Muscle layer of duodenum (tissue), 2 donors: ENCODE measurements around the gene LNPEP.
"Not testable (repeated sequence)": the region's sequence is repeated elsewhere in the genome, so short reads cannot be mapped to it uniquely, and the experiment has no call there.

Experiments
- H3K27ac ChIP-seq: one replicate; pipeline ENCODE4 v1.7.0; 2013; ENCODE audit warnings: mild to moderate bottlenecking, low read length
- H3K27me3 ChIP-seq: one replicate; pipeline ENCODE4 v1.7.0; 2013; ENCODE audit warnings: low read depth, mild to moderate bottlenecking, control low read depth, low read length
- H3K36me3 ChIP-seq, 2 donors: one replicate each; pipeline ENCODE4 v1.7.0; 2013; ENCODE audit warnings: low read length in 2 of 2, control low read depth in 1 of 2, mild to moderate bottlenecking in 1 of 2; ENCODE audit not compliant: insufficient read depth in 2 of 2, control insufficient read depth in 1 of 2
- H3K4me1 ChIP-seq, 2 donors: one replicate each; pipeline ENCODE4 v1.7.0; 2013; ENCODE audit warnings: low read length in 2 of 2, mild to moderate bottlenecking in 2 of 2, control low read depth in 1 of 2, moderate library complexity in 1 of 2; ENCODE audit not compliant: insufficient read depth in 2 of 2, control insufficient read depth in 1 of 2
- H3K4me3 ChIP-seq, 2 donors: one replicate each; pipeline ENCODE4 v1.7.0; 2013; ENCODE audit warnings: low read length in 2 of 2, low read depth in 1 of 2, mild to moderate bottlenecking in 1 of 2
- H3K9me3 ChIP-seq, 2 donors: one replicate each; pipeline ENCODE4 v1.7.0; 2013; ENCODE audit warnings: low read length in 2 of 2, control low read depth in 1 of 2, mild to moderate bottlenecking in 1 of 2; ENCODE audit not compliant: control insufficient read depth in 1 of 2
- donor health status: healthy.

LNPEP gene

DNA sequence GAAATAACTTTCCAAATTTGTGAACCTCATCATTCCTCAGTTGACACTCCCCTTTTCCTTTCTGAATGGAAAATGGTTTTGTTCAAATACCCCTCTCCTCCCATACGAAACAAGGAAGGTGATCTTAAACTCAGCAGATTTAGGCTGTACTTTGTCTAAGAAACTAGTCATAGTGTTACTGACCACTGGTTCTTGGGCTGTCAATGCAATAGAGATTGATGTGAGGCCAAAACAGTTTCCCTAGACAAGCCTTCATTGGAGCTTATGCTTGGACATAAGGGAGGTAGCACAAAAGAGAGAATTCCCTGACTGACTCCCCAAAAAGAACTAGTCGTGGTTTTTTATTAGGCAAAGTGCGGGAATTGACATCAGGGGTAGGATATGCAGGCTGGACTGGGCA lies 5.3 kb upstream of the LNPEP start:
- H3K4me1 ChIP-seq = peaks cover 5 to 21% of the 10 kb centered on the region in 2 donors
- H3K9me3 ChIP-seq = no peaks in the 10 kb centered on the region
- H3K4me3 ChIP-seq = no peak overlapping the region
- no peaks in the 10 kb centered on the region for H3K27me3 ChIP-seq
- H3K36me3 ChIP-seq = peaks cover 0 to 6% of the 10 kb centered on the region in 2 donors
- no peak overlapping the region for H3K27ac ChIP-seq

GRCh38 chr5:96931037-96931436 lies 4.8 kb upstream of the LNPEP start:
- H3K9me3 ChIP-seq, H3K27ac ChIP-seq, H3K27me3 ChIP-seq, H3K36me3 ChIP-seq, H3K4me3 ChIP-seq: not testable (repeated sequence)
- H3K4me1 ChIP-seq = peaks cover 5 to 21% of the 10 kb centered on the region in 2 donors

- H3K4me3 ChIP-seq = no peak overlapping the region
- H3K27me3 ChIP-seq = no peaks in the 10 kb centered on the region
- H3K36me3 ChIP-seq = peaks cover 0 to 10% of the 10 kb centered on the region in 2 donors
- peaks cover 5 to 21% of the 10 kb centered on the region in 2 donors for H3K4me1 ChIP-seq
- no peaks in the 10 kb centered on the region for H3K9me3 ChIP-seq
- no peak overlapping the region for H3K27ac ChIP-seq
Measured at GRCh38 chr5:96931605-96932004, 4.3 kb upstream of the LNPEP start.

- H3K36me3 ChIP-seq = peaks cover 0 to 10% of the 10 kb centered on the region in 2 donors
- H3K9me3 ChIP-seq = no peaks in the 10 kb centered on the region
- H3K27me3 ChIP-seq = no peaks in the 10 kb centered on the region
- peaks cover 5 to 21% of the 10 kb centered on the region in 2 donors for H3K4me1 ChIP-seq
- H3K27ac ChIP-seq = peak overlapping the region; percentile 24
- H3K4me3 ChIP-seq = no peak overlapping the region
Measured at GRCh38 chr5:96932026-96932425, 3.9 kb upstream of the LNPEP start.

GRCh38 chr5:96933764-96934707 lies 1.8 kb upstream of the LNPEP start:
- Histone ChIP-seq H3K36me3 (peaks cover 0 to 10% of the 10 kb centered on the region in 2 donors), H3K9me3 (no peaks in the 10 kb centered on the region), H3K4me3 (peak overlapping the region; percentile 93), H3K27me3 (no peaks in the 10 kb centered on the region), H3K4me1 (peaks cover 17 to 39% of the 10 kb centered on the region in 2 donors), H3K27ac (peak overlapping the region; percentile 92)

DNA sequence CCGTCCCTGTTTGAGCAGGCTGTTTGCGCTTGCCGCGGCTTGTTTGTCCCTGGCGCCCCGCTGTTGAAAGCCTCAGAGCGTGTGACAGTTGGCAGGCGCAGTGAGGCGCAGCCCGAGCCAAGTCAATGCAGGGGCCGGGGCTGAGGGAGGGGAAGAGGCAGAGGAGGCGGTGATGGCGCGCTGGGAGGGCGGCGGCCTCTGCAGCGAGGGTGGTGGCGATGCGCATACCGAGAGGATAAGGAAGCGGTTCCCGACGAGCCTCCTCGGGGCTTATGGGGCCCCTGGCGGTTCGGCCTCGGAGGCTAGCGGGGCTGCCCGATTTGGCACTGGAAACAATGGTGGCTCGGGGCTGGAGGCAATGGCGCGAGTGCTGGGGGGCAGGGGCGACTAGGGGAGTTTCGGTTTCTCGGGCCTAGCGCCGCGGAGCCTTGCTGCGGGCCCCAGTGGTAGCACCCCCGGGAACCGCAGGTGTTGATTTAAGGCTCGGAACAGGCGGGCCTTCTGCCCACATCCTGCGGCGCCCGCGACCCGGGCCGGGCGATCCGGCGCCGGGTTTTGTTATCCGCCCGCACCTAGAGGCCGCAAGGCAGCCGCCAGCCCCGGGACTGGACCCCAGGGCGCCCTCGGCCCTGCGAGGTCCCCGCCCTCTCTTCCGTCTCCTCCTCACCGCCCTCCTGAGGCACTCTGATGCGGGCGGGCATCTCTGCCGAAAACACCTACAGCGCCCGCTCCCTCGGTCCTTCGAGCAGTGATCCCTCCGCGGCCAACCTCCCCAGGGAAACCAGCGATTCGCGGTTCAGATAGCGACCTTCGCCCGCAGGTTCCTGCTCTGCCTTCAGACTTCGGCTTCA lies 947 bp upstream of the LNPEP start:
- Histone ChIP-seq H3K36me3 (peaks cover 0 to 10% of the 10 kb centered on the region in 2 donors), H3K27me3 (no peaks in the 10 kb centered on the region), H3K9me3 (no peaks in the 10 kb centered on the region), H3K27ac (peak overlapping the region; percentile 96), H3K4me3 (peak overlapping the region; percentile 93), H3K4me1 (peaks cover 17 to 40% of the 10 kb centered on the region in 2 donors)

DNA sequence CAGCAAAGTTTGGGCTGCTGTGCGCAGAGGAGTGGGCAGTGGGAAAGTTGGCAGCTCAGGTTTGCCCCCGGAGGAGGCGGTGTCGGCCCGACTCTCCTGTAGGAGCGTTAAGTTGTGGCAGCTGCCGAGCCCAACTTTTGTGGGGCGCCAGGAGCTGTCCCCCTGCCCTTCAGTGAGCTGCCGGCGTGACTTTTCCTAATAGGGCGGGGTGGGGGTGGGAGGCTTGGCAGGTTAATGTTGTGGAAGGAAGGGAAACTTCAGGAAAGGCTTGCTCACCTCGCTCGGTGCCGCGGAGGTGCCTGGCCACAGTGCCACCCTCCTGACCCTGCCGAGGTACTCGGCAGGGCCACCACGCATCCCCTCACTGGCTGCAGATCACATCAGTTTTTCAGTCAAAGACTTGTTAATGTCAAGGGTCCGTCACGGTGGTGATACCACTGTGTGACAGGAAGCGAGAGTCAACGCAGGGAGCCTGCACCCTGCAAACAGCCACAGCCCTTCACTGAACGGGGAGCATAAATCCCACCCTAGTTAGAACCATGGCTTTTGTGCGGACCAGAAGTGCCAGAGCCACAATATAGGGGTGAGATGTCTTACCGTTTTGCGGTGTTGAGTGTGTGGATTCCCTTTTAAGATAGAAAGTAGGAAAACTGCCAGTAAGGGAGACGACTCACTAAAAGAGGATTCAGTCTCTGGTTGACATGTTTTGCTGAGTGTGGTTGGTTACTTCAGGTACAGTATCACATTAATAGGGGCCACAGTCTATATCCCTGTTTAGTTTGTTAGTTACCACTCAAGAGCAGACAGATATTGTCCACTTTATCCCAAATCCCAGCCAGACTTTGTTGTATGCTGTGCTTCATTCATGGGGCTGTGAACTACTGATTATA lies 796 bp downstream of the LNPEP start:
- Histone ChIP-seq H3K36me3 (peaks cover 0 to 10% of the 10 kb centered on the region in 2 donors), H3K9me3 (no peaks in the 10 kb centered on the region), H3K27ac (peak overlapping the region; percentile 96), H3K27me3 (no peaks in the 10 kb centered on the region), H3K4me1 (peaks cover 17 to 40% of the 10 kb centered on the region in 2 donors), H3K4me3 (peak overlapping the region; percentile 93)

- peaks cover 0 to 3% of the 10 kb centered on the region in 2 donors for H3K36me3 ChIP-seq
- no peaks in the 10 kb centered on the region for H3K27me3 ChIP-seq
- H3K4me1 ChIP-seq = peaks cover 12 to 19% of the 10 kb centered on the region in 2 donors
- no peaks in the 10 kb centered on the region for H3K9me3 ChIP-seq
- no peak overlapping the region for H3K4me3 ChIP-seq
- H3K27ac ChIP-seq = no peak overlapping the region
Measured at GRCh38 chr5:96940586-96940985, 4.7 kb downstream of the LNPEP start.

DNA sequence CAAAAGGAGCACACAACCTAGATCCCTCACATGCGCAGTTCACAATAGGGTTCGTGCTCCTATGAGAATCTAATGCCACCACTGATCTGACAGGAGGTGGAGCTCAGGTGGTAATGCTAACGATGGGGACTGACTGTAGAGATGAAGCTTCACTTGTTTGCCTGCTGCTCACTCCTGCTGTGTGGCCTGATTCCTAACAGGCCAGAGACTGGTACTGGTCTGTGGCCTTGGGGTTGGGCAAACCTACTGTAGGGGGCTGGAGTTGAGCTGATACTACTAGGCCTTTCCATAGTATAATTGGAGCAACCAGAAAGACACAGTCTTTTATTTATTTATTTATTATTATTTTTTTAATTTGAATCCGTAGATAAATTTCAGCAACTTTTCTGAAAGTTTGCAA lies 5.3 kb downstream of the LNPEP start:
- peaks cover 12 to 19% of the 10 kb centered on the region in 2 donors for H3K4me1 ChIP-seq
- H3K9me3 ChIP-seq = no peaks in the 10 kb centered on the region
- no peak overlapping the region for H3K4me3 ChIP-seq
- H3K36me3 ChIP-seq = peaks cover 0 to under 1% of the 10 kb centered on the region in 2 donors
- H3K27me3 ChIP-seq = no peaks in the 10 kb centered on the region
- H3K27ac ChIP-seq = no peak overlapping the region

- no peak overlapping the region for H3K27ac ChIP-seq
- H3K27me3 ChIP-seq = no peaks in the 10 kb centered on the region
- H3K9me3 ChIP-seq = no peaks in the 10 kb centered on the region
- H3K36me3 ChIP-seq = no peaks in the 10 kb centered on the region
- peaks cover 12 to 19% of the 10 kb centered on the region in 2 donors for H3K4me1 ChIP-seq
- no peak overlapping the region for H3K4me3 ChIP-seq
Measured at GRCh38 chr5:96942078-96942477, 6.2 kb downstream of the LNPEP start.
